ENCODE results near the gene SLC9B1.
A peak's percentile ranks its signal among the peaks of the same experiment; 100 is the strongest.

The SLC9B1 gene, protein sequence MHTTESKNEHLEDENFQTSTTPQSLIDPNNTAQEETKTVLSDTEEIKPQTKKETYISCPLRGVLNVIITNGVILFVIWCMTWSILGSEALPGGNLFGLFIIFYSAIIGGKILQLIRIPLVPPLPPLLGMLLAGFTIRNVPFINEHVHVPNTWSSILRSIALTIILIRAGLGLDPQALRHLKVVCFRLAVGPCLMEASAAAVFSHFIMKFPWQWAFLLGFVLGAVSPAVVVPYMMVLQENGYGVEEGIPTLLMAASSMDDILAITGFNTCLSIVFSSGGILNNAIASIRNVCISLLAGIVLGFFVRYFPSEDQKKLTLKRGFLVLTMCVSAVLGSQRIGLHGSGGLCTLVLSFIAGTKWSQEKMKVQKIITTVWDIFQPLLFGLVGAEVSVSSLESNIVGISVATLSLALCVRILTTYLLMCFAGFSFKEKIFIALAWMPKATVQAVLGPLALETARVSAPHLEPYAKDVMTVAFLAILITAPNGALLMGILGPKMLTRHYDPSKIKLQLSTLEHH

DNA sequence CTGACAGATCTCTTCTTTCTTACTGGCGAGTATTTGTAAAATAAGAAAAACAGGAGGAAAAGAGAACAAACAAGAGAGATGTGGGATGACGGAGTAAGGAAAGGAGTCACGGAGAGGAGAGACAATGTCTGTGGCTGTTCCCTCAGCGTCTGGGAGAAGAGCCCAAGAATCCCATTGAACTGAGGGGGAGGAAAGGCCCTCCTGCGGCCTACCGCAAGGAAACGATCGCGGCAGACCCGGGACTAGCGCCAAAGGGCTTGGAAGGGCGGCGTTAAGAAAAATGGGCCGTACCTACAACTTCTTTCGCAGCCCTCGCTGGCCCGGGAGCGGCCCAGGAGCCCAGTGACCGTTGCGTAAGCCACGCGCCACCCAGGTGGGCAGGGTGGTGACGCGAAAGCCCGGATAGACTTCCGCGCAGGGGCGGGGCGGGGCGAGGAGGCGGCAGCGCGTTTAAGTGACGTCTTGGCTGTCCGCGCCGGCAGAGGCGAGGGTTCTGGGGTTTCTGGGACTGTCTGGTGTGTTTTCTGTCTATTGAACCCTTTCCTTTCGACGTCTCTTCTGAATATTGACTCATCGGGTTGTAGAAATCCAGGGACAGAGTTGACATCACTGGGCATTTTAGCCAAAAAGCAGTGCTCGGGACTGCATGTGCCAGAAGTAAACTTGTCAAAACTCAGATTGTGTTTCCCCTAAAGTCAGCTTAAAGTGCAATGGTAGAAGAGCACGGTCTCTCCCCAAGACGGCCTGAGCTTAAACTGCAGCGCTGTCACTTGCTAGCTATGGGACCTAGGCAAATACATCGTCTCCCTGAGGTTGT lies at the start of gene SLC9B1:
Gene SLC9B1, minus strand, starts transcription at position 398 of the 817 bp plus-strand sequence. CDS start 27,994 bp downstream, outside the sequence.
- peak; percentile 71 for DNase-seq

DNA sequence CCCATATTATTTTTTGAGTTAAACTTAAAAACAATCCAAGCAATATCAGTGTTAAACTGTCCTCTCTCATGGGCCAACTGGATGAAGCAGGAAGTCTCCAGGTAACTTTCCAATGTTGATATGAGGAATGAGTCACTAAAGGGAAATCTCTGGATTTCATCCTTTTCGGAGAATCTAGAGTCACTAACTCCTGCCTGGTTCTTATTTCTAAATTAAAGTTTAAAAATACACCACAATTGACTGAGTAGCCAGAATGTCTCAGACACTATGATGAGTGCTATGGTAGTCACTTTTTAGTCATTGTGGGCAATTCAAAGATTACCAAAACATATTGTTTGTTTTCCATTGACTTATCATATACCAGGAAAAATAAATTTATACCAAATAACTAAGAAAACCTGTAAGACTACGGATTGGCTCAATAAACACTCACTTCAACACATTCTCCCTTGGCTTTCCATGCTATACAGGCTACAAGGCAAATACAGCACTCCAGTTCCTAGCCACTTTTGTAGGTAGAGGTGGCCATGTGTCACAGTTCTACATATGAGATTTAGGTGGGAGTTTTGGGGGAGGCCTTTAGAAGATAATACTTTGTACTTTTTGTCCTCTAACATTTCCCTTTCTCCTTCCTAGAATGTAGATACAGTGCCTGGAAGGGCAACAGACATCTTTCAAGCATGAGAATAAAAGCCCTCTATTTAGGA lies 48.5 kb upstream of the SLC9B1 start:
- DNase-seq = no peak

- no peak for DNase-seq
Measured at GRCh38 chr4:103060453-103061148, 41.1 kb upstream of the SLC9B1 start.

DNA sequence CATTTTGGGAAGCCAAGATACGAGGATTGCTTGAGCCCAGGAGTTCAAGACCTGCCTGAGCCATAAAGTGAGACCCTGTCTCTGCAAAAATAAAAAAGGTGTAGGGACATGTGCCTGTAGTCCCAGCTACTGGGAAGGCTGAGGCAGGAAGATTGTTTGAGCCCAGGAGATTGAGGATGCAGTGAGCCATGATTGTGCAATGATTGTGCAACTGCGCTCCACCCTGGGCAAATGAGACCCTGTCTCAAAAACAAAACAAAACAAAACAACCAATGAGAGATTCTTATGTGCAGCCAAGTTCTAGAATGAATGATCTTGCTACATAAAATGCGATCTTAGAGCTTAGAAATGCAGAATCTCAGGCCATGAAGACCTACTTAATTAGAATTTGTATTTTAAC lies 34.5 kb upstream of the SLC9B1 start:
- no peak for DNase-seq

DNA sequence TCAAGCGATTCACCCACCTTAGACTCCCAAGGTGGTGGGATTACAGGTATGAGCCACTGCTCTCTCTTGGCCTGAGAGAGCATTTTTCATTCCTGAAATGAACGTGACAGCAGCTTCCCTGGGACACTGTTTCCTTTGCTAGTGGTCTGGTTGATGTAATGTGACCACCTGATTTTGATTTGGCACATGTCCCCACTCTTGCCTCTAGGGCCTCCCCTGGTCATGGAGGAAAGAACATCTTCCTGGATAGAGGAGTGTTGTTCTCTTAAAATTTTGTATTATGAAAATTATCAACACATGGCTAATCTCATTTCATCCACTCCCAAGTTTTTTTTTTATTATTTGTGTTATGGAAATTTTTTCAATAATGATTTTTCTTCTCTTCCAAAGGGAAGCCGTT lies 33.3 kb upstream of the SLC9B1 start:
- DNase-seq = no peak

GRCh38 chr4:103052145-103052544 lies 32.6 kb upstream of the SLC9B1 start:
- DNase-seq = no peak

- no peak for DNase-seq
Measured at GRCh38 chr4:103050736-103051436, 31.4 kb upstream of the SLC9B1 start.

DNA sequence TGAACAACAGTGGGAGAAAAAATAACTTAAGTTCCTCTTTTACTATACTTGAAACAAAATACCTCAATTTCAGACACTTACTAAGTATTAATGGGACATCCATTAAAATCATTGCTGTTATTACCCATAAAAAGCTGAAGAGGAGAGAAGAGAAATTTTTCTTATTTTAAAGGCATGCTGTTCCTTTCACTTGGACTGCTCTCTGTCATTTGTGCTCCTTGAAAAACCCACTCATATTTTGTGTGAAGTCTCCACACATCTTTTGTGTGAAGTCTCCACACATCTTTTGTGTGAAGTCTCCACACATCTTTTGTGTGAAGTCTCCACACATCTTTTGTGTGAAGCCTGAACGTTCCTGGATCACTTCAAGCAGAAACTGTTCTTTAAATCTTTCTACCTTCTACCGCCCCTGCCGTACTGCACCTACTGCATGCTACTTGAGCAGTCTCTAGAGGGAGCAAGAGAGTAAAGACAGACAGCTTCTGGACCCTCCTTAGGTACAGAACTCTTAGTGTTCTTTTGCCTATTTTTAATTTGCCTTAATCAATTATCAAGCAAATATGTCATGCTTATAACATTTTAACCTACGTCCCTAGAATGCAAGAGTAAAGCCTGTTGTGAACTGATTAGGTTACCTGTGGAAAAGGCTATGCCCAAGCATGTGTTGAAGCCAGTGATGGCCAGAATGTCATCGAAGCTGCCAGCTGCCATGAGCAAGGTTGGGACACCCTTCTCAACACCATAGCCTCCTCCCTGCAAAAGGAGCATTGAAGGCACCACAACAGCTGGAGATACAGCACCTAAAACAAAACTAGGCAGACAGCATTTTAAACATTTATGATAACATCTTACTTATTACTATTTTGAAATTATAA lies 27.1 kb upstream of the SLC9B1 start:
- peak; percentile 9 for DNase-seq

- no peak for DNase-seq
Measured at GRCh38 chr4:103044183-103044582, 24.7 kb upstream of the SLC9B1 start.

DNA sequence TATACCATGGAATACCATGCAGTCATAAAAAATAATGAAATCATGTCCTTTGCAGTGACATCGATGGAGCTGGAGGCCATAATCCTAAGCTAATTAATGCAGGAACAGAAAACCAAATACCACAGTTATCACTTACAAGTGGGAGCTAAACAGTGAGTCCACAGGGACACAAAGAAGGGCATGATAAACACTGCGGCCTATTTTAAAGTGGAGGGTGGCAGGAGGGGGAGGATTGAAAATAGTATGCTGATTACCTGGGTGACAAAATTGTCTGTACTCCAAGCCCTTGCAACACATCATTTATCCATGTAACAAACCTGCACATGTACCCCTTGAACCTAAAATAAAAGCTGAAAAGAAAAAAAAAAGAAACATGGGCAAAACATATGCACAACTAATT lies 16.7 kb upstream of the SLC9B1 start:
- DNase-seq = no peak

DNA sequence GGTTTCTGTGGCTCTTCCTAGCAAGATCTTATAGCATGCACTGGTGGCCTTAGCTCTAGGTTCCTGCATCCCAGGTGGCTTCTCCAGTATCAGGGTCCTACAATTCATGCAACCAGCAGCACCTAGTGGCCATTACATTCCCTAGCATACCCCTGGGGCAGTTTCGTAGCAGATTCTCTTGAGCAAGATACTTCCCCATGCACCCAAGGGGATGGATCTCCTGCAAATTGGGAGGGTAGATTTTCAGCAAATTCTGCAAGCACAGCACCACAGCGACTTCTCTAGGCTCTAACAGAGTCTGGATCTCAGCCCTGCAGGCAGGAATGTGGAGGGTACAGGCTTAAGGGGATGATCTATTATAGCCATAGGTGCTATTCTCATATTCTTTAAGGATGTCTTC lies 13.1 kb upstream of the SLC9B1 start:
- DNase-seq = no peak

GRCh38 chr4:103030791-103031190 lies 11.3 kb upstream of the SLC9B1 start:
- no peak for DNase-seq

GRCh38 chr4:103029300-103029699 lies 9.8 kb upstream of the SLC9B1 start:
- DNase-seq = no peak

GRCh38 chr4:103026868-103027267 lies 7.4 kb upstream of the SLC9B1 start:
- DNase-seq = no peak

DNA sequence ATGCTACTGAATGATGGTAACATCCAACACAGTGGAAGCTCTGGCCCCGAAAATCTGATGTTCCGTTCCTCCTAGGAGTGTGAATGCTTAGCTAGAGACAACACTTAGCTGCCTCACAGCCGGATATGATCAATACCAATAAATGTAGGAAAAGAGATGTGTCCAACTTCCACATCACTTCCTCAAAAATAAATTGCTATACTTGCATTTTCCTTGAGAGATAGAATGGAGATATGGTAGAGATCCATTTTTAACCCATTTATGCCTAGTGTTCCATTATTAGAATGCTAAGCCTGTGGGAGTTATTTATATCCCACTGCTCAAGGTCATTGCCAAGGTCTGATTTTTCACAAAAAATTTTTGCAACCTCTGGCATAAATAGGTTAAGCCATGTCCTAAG lies 5.5 kb upstream of the SLC9B1 start:
- DNase-seq = no peak

GRCh38 chr4:103021120-103021519 lies 1.6 kb upstream of the SLC9B1 start:
- DNase-seq = no peak

DNA sequence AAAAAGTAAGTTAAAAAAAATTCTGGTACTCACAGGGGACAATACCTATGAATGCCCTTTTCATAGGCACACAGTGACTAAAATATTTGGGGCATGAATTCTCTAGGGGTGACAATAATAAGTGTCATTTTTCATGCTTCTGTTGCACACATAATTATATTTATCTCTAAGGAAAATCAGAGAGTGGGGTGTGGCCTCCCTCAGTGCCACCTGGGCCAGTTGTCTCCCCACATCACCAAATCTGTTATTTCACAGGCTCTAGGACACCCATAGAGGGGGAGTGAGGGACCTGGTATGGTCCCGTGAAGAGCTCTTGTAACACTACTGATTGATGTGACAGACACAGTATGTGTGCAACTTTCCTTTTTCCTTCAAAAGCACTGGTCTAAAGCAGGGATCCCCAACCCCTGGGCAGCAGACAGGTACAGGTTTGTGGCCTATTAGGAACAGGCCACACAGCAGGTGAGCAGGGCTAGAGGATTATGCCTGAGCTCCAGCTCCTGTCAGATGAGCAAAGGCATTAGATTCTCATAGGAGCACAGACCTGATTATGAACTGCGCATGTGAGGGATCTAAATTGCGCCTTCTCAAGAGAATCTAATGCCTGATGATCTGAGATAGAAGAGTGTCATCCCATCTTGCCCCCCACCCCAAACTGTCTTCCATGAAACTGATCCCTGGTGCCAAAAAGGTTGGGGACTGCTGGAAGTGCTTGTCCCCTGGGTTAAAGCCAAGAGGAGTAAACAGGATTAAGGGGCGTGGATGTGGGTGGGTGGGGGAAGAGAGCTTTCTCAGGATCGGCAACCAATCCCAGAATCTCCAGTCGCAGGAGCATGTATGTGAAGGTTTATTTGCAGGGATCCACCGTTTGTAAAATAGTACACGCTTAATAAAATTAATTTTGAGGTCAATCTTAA lies 856 bp downstream of the SLC9B1 start:
- no peak for DNase-seq

DNA sequence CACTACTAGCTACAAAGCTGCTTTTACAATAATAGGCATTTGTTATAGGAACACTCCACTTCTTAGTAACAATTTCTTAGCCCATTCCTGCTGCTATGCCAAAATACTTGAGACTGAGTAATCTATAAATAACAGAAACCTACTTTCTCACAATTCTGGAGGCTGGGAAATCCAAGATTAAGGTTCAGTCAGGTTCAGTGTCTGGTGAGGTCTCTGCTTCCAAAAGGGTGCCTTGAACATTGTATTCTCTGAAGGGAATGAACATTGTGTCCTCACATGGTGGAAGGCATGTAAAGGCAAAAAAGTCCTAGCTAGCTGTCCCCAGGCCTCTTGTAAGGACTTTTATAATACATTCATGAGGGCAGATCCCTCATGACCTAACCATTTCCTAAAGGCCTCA lies 7.0 kb downstream of the SLC9B1 start:
- DNase-seq = no peak

GRCh38 chr4:103012060-103012459 lies 7.4 kb downstream of the SLC9B1 start:
- no peak for DNase-seq

All from NCI-H1092 treated with DMSO at 0.1 percent for 48 hours (cell line).